GM12892 (cell line): ENCODE data around the gene FCRL6.

Experiments
- POLR2A ChIP-seq: IDR thresholded peaks from 2 replicates; pipeline ENCODE4 v1.6.1; 2011; ENCODE audit warnings: low read depth, low read length, control low read depth
- TAF1 ChIP-seq: IDR thresholded peaks from 2 replicates; pipeline ENCODE4 v1.6.1; 2011; ENCODE audit warnings: low read depth, mild to moderate bottlenecking, control low read depth, low read length, borderline replicate concordance

- TF ChIP-seq POLR2A: no peak
- TF ChIP-seq TAF1: no peak
Observed at GRCh38 chr1:159765806-159766205, 36.4 kb upstream of the FCRL6 start.
